ENCODE data around the gene ACER2.
"Not testable (repeated sequence)": the region's sequence is repeated elsewhere in the genome, so short reads cannot be mapped to it uniquely, and the experiment has no call there.

The ACER2 gene

GRCh38 chr9:19409401-19410194, 789 bp downstream of the ACER2 start:
- peak; percentile 45 for DNase-seq

DNA sequence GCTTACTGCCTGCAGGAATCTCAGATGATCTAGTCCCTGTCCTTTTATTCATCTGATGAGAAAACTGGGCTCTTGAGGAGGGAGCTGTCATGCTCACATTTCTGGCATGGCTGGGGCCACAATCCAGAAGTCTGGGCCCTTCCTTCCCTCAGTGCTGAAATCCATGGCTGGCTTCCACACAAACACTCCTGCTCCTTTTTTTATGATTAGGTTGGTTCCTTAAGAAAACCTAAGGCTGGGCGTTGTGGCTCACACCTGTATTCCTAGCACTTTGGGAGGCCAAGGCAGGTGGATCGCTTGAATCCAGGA, 1.3 kb downstream of the ACER2 start:
- no peak for DNase-seq

GRCh38 chr9:19410594-19410993, 1.8 kb downstream of the ACER2 start:
- no peak for DNase-seq

- no peak for DNase-seq
These were observed 2.5 kb downstream of the ACER2 start for GRCh38 chr9:19411316-19411715.

DNA sequence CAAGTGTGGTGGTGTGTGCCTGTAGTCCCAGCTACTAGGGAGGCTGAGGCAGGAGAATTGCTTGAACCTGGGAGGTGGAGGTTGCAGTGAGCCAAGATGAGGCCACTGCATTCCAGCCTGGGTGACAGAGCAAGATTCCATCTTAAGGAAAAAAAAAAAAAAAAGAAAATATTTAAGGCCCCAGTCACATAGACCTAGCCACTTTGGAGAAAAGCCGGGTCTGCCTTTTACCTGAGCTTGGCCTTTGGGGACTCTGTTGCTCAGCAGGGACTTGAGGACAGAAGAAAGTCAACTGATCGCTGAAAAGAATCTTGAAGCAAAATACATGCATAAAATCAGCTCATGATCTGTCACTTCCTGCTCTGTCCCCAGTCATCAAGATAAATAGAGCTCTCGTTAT, 4.6 kb downstream of the ACER2 start:
- not testable (repeated sequence) for DNase-seq

DNA sequence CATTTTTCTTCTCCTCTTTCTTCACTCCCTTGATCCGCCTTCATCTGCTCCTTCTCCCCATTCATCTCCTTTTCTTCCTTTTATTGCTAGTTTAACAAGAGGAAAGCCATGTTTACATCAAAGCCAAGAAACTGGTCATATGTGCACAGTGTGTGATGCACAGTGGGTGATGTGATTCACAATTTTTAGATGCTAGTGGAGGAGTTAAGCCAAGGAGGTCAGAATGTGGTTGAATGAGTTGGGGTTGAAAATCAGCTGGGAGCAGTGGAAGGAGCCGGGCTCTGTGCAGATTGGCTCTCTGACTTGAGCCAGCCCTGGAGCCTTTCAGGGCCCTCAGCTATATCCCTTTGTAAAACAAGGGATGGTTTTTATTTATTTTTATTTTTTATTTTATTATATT, 7.3 kb downstream of the ACER2 start:
- no peak for DNase-seq

GRCh38 chr9:19420877-19421276, 12.1 kb downstream of the ACER2 start:
- no peak for DNase-seq

DNA sequence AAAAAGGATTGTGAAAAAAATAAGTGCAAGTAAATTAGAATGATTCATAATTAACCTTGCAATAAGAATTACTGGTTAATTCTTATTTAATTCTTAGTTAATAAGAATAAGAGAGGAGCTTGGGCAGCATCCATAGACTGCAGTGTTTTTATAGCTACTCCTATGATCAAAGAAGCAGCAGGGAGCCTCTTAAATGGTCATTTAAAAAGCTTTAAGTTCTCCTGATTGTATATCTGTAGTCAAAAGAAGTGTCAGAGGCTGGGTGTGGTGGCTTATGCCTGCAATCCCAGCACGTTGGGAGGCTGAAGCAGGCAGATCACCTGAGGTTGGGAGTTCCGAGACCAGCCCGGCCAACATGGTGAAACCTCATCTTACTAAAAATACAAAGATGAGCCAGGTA, 14.4 kb downstream of the ACER2 start:
- no peak for DNase-seq

DNA sequence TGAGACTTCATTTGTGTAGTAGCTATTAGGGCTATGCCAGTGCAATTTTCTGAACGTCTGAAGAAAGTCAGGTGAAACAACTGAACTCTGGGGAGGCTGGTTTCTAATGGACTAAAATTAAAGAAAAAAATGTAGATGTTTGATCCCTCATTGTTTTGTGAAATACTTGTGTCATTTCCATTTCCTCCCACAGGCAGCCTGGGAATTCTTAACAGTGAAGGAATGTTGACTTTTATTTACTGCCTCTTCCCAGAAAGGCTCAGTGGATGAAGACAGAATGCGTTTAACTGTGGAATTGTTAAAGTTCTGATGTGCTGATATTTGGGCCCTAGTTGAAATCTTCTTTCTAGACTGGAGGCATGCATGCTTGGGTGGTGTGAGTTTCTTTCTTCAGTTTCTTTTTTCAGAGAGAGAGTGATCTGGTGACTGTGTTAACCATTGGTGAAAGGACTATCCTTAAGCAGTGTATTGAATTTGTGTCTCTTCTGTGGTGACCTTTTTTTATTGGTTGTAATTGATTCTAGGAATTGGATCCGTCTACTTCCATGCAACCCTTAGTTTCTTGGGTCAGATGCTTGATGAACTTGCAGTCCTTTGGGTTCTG, 15.5 kb downstream of the ACER2 start:
- no peak for DNase-seq

- no peak for DNase-seq
These were observed 20.8 kb downstream of the ACER2 start for GRCh38 chr9:19429595-19429994.

DNA sequence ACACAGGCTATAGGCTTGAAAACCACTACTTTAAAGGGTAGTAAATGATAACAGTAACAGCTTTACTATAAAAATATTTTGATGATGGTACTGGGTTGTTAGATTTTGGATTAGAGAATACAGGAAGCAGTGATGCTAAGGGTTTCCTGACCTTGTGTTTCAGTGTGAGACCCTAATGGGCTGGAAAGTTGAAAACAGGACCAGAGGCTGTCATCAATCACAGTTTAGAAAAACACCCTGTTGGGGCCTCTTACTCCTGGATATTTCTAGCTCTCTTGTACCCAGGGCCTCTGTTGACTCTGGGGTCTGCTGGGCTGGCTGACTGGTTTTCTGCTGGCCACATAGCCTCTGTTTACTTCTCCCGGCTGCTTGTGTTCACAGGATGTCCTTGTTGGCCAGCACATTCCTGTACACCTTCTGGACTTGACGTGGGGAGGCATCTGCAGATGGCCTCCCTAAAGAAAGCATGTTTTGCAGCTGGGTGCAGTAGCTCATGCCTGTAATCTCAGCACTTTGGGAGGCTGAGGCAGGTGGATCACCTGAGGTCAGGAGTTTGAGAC, 21.5 kb downstream of the ACER2 start:
- DNase-seq: no peak

DNA sequence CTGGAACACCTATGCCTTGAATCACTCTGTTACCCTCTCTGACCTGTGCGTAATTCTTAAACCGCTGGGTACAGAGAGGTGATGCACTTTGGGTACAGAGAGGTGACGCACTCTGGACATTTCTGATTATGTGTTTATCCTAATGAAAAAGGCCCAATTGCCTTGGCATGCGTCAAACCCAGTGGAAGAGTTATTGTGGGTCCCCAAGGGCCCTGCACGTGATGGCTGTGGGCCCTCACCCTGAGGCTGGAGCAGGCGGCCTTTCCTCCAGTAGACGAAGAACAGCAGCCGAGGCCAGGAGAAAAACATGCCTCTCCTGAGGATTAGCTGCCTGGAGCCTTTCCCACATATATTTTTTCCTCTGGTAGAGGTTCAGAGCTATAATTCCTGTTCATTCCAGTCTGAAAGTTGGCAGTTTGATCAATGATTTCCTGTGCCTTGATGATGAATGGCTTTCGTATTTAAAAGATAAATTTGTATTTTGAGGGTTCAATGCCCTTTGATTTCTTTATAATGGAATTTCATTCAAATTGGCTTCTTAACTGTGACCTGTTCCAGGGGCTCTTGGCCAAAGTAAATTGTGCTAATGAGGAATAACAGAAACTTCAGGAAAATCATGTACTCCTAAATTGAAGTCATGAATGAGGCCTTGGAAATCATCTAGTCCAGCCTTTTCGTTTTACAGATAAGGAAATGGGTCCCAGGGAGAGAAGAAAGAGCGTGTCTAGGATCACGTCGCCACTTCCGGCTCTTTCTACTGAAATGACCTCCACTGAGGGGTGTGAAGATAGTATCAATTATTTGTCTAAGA, 22.8 kb downstream of the ACER2 start:
- DNase-seq: no peak

DNA sequence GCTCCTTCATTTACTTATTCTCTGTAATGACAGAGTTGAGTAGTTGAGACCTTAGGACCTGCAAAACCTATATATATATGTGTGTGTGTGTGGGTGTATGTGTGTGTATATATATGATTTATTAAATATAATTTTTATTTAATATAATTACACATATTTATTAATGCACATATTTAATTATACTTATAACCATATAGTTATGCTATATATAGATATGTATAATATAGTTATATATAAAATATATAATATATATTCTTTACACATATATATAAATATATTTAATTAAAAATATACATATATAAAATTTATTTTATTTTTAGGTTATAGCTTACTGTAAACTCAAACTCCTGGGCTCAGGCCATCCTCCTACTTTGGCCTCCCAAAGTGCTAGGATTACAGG, 23.7 kb downstream of the ACER2 start:
- DNase-seq: no peak

DNA sequence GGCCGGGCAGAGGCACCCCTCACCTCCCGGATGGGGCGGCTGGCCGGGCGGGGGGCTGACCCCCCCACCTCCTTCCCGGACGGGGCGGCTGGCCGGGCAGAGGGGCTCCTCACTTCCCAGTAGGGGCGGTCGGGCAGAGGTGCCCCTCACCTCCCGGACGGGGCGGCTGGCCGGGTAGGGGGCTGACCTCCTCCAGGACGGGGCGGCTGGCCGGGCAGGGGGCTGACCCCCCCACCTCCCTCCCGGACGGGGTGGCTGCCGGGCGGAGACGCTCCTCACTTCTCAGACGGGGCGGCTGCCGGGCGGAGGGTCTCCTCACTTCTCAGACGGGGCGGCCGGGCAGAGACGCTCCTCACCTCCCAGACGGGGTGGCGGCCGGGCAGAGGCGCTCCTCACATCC, 24.9 kb downstream of the ACER2 start:
- not testable (repeated sequence) for DNase-seq

DNA sequence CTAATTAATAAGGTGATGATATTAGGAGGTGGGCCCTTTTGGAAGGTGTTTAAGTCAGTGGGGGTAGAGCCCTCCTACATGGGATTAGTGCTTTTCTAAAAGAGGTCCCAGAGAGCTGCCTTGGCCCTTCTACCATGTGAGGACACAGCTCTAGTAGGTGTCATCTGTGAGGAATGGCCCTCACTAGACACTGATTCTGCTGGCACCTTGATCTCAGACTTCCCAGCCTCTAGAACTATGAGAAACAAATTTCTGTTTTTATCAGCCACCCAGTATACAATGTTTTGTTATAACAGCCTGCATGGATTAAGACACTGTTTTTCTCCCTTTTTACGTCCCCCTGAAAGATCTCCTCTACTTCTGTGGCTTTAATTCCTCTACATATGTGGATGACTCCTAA, 31.6 kb downstream of the ACER2 start:
- no peak for DNase-seq

GRCh38 chr9:19440823-19441580, 32.2 kb downstream of the ACER2 start:
- DNase-seq: no peak

- no peak for DNase-seq
These were observed 32.9 kb downstream of the ACER2 start for GRCh38 chr9:19441730-19442129.

DNA sequence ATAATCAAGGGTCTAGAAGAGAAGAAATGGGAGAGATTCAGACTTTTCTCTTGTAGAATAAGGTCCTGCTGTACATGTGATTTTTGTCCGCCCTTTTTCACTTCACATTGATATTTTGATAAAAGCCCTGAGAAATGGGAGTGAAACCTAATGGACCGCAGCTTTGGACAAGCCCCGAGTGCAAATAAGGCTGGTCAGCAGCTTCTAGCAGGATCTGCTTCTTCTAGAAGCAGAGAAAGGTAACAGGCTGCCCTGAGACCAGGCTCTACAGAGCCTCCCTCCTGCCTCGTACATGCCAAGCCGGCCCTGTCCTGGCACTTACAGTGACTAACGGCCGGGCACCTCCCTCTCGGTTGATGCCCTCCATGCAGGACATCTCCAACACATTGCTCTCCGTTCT, 33.4 kb downstream of the ACER2 start:
- no peak for DNase-seq

GRCh38 chr9:19445452-19445851, 36.6 kb downstream of the ACER2 start:
- DNase-seq: no peak

DNA sequence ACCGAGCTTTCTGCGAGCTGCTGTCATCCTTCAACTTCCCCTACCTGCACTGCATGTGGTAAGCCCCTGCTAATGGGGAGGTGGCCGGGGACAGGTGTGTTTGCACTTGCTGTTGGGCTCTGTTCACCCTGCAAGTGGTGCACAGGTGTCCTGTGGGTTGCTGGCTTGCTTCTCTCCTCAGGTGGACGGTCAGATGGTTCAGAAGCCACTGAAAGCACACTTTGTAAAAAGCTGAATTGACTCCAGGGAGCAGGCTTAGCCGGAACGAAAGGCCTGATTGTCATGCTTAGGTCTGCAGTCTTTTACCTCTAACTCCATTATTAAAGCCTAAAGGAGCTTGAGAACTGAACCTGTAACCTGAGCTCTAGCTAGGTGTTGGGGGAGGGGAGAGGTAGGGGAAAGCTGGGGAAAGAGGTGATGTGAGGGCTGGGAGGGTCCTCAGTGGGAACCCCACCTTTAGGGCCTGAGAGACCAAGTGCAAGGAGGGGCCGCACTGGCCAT, 37.6 kb downstream of the ACER2 start:
- DNase-seq: no peak

- no peak for DNase-seq
These were observed 42.7 kb downstream of the ACER2 start for GRCh38 chr9:19451240-19452087.

DNA sequence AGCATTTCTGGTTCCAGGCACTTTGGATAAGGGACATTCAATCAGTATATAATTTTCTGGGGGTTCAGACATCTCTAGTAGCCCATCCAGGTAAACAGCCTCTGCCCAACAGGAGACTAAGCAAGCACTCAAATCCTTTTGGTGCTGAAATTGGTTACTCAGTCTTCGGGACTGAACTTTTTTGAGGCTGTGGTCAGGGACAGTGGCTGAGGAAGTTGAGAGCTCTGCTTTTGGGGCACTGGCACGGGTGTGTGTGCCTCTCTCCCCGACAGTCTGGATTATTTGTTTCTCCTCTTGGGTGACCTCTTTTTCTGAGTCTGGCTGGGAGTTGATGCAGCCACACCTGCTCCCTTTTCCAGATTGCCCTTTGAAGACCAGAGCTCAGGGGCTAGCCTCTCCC, 47.6 kb downstream of the ACER2 start:
- DNase-seq: no peak

Measured in NCI-H748 treated with DMSO at 0.1 percent for 48 hours (cell line).